HG03442 (cell line): ENCODE results near the gene MYO1C.
"Not testable (repeated sequence)": the region's sequence is repeated elsewhere in the genome, so short reads cannot be mapped to it uniquely, and the experiment has no call there.

Experiments
- ATAC-seq: cut with Tn5 transposase; IDR thresholded peaks from one replicate; pipeline ENCODE4 v1.9.1; 2021; ENCODE audit warnings: mild to moderate bottlenecking, moderate library complexity; ENCODE audit not compliant: unreplicated experiment

The MYO1C gene

GRCh38 chr17:1492249-1493206 is at the start of gene MYO1C:
Gene MYO1C, minus strand, starts transcription at chr17:1492686. Its CDS starts 199 bp downstream, at chr17:1492487.
- no peak for ATAC-seq

DNA sequence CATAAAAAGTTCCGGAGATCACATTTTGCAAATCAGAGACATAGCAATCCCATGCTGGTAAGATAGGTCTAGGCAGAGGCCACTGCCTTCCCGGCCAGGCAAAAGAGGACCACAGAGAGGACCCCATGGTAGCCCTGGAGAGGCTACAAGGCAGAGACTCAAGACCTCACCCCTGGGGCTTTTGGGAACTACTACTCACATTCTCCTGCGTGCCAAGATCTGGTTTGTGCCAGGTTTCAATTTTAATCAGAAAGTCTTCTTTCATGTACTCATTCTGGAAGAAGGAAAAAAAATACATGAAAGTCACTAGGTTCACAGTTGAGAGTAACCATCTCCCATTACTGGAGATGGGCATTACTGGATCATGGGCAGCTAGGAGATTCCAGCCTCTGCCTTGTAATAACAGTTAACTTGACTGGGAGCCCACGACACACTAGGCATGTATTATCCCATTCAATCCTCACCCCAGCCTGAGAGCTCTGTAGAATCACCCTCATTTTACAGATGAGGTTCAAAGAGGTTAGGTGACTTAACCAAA is 49.0 kb upstream of the MYO1C start:
- no peak for ATAC-seq

DNA sequence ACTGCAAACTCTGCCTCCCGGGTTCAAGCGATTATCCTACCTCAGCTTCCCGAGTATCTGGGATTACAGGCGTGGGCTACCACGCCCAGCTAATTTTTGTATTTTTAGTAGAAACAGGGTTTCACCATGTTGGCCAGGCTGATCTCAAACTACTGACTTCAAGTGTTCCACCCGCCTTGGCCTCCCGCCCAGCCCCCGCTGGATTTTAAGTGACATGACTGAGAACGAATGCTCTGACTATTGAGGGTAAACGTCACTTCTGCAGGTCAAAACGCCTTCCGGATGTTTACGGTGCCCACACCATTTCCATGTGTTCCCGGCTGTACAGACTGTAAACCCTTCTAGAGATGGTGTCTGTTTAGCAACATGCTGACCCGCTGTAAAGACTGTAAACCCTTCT is 47.3 kb upstream of the MYO1C start:
- ATAC-seq = no peak

DNA sequence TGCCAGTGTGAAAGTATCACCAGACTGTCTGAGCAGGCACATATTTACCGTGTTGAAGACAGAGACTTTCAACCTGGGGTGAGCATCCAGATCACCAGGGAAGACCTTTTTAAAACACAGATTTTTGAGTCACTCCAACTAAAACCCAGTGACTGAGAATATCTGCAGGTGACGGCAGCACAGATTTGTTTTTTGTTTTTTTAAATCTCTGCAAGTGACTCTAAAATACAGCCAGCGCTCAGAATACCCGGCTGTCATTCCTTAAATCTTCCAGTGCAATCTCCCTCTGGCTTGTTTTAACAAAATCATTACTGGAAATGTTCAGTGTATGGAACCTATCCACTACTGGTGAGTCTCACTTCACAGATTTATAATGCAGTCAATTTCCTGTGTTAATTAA is 43.3 kb upstream of the MYO1C start:
- no peak for ATAC-seq

GRCh38 chr17:1533661-1534325 is 41.3 kb upstream of the MYO1C start:
- ATAC-seq = no peak

DNA sequence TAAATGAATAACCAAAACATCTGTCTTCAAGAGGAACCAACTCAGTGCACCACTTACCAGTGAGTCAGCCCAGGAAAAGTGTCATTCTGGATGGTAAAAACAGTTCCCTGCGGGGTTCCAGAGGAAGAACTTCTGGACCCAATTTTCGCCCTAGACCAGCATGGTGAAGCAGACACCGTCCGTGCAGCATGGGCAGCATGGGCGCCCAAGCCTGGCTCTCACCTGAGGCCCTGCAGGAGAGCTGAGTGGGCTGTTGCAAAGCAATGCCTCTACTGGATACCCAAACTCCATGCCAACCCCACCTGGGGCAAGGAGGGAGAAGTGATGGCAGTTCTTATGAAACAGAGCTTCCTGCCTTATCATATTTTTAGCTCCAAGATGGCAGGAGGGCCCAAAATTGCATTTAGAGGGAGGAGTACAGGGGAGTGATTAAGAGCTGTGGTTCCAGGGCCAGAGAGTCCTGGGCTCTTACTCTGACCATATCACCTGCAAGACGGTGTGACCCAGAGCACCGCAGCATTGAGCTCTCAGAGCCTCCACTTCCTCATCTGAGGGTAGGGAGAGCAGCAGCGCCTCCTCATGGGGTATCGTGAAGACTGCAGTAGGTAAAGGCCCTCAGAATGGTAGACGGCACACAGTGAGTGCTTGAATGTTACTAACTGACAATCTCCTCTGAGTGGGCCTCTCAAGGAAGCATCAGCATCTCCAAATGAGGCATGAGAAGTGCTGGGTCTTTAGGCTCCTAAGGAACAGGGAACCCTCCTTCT is 40.5 kb upstream of the MYO1C start:
- ATAC-seq = no peak

GRCh38 chr17:1529863-1530262 is 37.4 kb upstream of the MYO1C start:
- ATAC-seq = no peak

DNA sequence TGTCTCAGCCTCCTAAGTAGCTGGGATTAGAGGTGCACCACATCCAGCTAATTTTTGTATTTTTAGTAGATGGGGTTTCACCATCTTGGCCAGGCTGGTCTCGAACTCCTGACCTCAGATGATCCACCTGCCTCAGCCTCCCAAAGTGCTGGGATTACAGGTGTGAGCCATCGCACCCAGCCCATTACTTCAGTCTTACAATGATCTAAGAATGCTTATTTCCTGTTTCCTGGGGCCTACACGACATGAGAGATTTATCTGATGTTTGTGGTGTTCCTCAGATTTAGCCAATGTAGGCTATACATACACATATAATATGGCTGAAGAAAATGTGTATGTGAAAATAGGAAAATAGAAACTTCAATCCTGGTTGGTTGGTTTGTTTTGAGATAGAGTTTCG is 34.4 kb upstream of the MYO1C start:
- not testable (repeated sequence) for ATAC-seq

- ATAC-seq = no peak
Measured at GRCh38 chr17:1522626-1523025, 30.1 kb upstream of the MYO1C start.

GRCh38 chr17:1521086-1521640 is 28.7 kb upstream of the MYO1C start:
- ATAC-seq = no peak

- no peak for ATAC-seq
Measured at GRCh38 chr17:1519678-1520077, 27.2 kb upstream of the MYO1C start.

GRCh38 chr17:1518410-1518809 is 25.9 kb upstream of the MYO1C start:
- no peak for ATAC-seq

GRCh38 chr17:1516388-1517161 is 24.1 kb upstream of the MYO1C start, which contains the start of gene INPP5K:
Gene INPP5K, minus strand, starts transcription at chr17:1516612. Its CDS starts 113 bp downstream, at chr17:1516499.
- peak; percentile 87 for ATAC-seq

GRCh38 chr17:1515640-1516387 is 23.3 kb upstream of the MYO1C start:
- peak; percentile 9 for ATAC-seq

- ATAC-seq = no peak
Measured at GRCh38 chr17:1512351-1512750, 19.9 kb upstream of the MYO1C start.

DNA sequence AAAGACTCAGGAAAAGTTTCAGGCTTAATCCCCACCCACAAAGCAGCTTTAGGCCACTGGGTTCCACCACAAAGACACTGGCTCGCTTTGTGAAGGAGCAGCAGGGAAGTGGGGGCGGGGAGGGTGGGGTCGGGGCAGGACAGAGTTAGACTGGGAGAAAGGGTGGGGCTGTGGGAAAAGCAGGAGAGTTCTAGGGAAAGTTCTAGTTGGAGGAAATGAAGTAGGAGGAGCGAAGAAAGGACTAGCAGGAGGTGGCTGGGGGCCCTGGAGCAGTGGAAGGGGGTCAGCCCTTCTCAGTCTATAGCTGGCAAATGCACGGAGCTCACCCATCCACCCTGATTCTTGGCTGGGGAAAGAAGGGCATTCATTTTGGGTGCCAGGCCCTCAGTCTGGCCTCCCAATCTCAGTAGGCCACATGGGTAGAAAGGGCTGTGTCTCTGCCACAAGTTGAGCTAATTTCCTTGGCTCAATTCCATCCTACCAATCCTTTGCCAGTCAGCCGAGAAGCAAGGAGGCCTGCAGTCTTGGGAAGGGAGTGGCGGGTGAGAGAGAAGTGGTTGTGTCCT is 19.4 kb upstream of the MYO1C start:
- ATAC-seq = no peak

DNA sequence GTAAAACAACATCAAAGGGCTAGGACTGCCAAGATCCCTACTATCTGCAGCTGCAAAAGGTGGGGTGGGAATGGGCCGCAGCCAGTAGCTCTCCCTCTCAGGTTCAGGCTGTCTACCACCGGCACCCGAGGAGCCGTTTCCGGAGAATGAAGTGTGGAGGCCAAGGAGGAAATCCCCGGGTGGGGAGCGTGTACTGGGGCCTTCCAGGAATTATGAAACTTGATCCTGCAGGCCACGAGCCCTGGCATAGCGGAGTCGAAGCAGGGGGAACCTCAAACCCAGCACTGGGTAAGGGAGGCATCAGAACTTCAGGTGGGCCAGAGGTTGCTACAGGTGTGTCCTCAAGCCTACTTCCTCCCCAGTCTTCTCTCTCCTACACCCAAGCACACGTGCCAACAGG is 18.8 kb upstream of the MYO1C start:
- ATAC-seq = no peak

- ATAC-seq = no peak
Measured at GRCh38 chr17:1509290-1509881, 16.9 kb upstream of the MYO1C start.
